Transverse colon (tissue), 4 donors: ENCODE data around the gene TRAPPC10.

ENCODE experiments used
- POLR2A ChIP-seq: fragments of 450-650 bp; IDR thresholded peaks from one replicate; pipeline ENCODE4 v1.6.1; 2016; ENCODE audit warnings: antibody characterized with exemption, mild to moderate bottlenecking, moderate library complexity
- POLR2AphosphoS5 ChIP-seq, 3 donors: sonication (generic); formaldehyde crosslinking; IDR thresholded peaks; one replicate each; pipeline ENCODE4 v1.6.1; 2016; ENCODE audit warnings: antibody characterized with exemption in 3 of 3
- TF ChIP-seq, protein P1 (sequence below), 5 experiments: fragments of 200-600 bp in 3 of 5; fragments of 450-650 bp in 2 of 5; sonication (generic) in 3 of 5; IDR thresholded peaks; 1 replicate in 2 of 5; 2 replicates in 3 of 5; pipeline ENCODE4 v1.5.1; 2016 to 2017; ENCODE audit warnings: antibody characterized with exemption in 5 of 5, inconsistent platforms in 3 of 5, mild to moderate bottlenecking in 2 of 5, moderate library complexity in 1 of 5

GRCh38 chr21:44070391-44070790 is 58.3 kb downstream of the TRAPPC10 start:
- TF ChIP-seq, protein P1, sequence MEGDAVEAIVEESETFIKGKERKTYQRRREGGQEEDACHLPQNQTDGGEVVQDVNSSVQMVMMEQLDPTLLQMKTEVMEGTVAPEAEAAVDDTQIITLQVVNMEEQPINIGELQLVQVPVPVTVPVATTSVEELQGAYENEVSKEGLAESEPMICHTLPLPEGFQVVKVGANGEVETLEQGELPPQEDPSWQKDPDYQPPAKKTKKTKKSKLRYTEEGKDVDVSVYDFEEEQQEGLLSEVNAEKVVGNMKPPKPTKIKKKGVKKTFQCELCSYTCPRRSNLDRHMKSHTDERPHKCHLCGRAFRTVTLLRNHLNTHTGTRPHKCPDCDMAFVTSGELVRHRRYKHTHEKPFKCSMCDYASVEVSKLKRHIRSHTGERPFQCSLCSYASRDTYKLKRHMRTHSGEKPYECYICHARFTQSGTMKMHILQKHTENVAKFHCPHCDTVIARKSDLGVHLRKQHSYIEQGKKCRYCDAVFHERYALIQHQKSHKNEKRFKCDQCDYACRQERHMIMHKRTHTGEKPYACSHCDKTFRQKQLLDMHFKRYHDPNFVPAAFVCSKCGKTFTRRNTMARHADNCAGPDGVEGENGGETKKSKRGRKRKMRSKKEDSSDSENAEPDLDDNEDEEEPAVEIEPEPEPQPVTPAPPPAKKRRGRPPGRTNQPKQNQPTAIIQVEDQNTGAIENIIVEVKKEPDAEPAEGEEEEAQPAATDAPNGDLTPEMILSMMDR (IDR thresholded peaks at IDR 0.05), result no peak
- TF ChIP-seq POLR2A (no peak), POLR2AphosphoS5 (IDR thresholded peaks at IDR 0.05) (no peak)
